Measurements from ENCODE around the gene PUDP.
"Not testable (repeated sequence)": the region's sequence is repeated elsewhere in the genome, so short reads cannot be mapped to it uniquely, and the experiment has no call there.

Gene PUDP

DNA sequence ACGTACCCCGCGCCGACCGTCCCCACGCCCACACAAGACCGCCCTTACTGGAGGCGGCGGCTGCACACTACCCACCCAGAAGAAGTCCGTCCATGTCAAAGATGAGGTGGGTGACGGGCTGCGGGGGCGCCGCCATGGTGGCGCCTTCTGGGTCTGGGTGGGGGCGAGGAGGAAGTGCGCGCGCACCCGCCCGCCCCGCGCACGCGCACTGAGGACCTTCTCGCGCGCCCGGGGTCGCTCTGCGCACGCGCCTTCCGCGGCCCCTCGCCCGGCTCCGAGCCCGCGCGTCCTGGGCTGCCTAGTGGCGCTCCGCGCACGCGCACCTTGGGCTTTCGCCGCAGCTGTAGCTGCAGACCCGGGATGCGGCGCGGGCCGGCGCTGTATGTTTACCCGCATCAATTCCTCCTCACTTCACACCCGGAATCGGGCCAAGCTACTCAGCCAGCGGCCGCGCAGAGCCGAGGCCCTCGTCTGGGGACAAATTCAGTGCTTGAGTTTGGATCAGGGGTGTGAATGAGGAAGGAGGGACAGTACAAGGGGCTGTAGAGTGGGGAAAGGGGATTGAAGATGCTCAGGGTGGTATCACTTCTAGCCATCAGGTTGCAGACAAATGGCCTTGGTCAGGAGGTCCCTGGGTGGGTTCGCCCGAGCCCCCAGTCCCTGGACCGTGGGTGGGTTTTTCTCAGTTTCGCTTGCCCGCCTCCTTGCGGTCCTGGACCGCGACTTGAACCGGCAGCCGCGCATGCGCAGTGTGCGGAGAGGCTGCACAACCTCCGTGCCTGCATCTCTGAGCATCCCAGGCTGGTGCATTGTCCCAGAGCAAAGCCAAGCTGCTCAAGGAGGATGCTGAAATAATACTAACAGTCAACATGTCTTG lies at the start of gene PUDP:
PUDP (minus strand) TSS at position 176 of the 877 bp plus-strand sequence; CDS start at position 136, 40 bp downstream.
- DNase-seq: peak; percentile 76

DNA sequence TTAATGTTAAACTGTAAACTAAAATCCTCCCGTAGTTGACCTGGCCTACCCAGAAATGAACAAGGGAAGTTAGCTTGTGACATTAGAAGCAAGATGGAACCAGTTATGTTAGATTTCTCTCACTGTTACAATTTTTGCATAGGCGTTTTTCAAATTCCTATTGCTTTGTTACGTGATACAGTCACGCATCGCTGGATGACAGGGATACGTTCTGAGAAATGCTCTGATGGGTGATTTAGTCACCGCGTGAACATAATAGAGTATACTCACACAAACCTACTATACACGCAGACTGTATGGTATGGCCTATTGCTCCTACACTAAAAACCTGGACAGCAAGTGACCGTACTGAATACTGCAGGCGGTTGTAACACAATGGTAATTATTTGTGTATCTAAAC lies 46.7 kb upstream of the PUDP start:
- DNase-seq: no peak

DNA sequence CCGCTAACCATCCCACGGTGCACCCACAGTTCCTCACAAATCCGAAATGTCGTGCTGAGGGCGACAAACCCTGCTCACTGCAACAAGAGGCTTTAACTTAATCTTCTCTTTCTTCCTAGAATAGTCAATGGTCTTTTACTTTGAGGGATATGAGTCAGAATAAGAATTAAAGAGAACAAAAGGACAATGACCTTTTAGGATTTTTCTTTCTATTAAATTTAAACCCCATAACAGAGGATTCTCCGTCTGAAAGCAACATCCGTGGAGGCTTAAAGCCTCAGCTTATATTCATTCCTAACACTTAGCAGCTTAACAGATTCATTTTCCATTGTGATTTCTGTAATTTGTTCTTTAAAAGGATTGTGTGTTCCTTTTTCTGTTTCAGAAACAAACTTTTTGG lies 44.9 kb upstream of the PUDP start:
- no peak for DNase-seq

DNA sequence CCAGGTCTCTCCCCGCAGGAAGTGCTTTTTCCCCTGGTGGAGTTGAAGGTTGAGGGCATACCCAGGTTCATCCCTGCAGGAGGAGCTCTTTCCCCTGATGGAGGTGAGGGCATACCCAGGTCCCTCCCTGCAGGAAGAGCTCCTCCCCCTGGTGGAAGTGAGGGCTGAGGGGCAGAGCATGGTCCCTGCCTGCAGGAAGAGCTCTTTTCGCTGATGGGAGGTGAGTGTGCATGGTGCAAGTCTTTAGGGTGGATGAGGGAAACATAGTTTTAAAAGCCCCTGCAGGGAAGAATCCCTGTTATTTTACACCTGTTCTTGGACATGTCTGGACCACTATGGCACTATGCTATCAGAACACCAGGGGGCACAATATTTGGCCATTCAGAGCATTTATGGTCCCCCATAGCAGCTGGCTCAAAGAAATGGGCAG lies 43.7 kb upstream of the PUDP start:
- no peak for DNase-seq

DNA sequence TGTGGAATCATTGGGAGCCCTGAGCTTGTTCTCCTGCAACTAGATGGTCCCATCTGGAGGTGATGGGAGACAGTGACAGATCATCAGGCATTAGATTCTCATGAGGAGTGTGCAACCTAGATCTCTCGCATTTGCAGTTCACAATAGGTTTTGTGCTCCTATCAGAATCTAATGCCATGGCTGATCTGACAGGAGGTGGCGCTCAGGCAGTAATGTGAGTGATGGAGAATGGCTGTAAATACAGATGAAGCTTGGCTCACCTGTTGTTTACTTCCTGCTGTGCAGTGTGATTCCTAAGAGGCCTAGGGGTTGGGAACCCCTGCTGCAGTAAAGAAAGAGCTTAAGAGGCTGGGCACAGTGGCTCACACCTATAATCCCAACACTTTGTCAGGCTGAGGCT lies 42.2 kb upstream of the PUDP start:
- no peak for DNase-seq

DNA sequence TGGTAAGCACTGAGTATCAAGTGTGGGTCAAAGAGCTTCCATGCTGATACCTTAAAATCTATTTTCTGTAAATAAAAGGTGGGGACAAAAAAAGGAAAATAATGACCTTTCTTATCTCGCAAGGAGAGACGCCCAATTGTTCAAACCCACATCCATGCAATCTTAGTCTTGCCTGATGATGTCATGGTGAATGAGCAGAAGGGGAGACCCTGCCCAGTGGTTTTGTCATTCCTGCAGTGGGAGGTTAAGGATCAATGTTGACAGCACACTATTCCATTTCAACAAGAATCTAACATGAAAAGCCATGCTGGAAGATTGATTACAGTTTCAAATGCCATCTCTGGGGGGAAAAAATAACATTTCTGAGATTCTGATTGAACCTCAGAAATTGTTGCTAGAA lies 40.7 kb upstream of the PUDP start:
- DNase-seq: no peak

DNA sequence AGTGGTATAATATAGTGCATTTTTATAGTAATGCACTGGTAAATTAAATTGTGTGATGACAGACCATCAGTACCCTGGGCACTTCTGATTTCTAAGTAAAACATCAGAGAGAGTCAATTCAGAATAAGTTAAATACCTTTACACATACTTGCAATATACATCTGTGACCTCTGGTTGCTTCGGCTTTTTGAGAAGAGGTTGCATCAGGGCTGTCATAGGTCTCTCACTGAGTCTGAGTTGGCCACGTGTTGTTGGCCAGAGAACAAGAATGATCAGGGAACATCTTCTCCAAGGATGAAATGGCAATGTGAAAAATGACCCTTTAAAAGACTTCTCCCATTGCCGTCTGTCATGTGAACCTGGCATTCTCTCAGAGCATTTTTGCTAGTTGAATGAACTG lies 36.9 kb upstream of the PUDP start:
- no peak for DNase-seq

DNA sequence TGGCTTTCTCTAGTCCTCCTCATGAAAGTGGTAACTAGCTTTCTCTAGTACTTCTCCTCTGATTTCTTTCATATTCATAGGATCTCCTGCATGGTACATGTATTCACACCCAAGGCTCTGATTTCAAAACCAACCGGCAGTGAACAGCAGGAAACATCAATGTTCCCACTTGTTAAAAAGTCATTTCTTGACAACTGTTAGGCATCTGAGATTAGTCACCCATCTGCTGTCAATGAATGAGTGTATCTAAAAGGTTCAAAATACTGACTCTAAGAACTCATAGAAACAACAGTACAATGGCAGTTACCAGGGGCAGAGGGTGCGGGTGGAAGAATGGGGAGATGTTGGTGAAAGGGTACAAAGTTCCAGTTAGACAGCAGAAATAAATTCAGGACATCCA lies 31.5 kb upstream of the PUDP start:
- DNase-seq: no peak

DNA sequence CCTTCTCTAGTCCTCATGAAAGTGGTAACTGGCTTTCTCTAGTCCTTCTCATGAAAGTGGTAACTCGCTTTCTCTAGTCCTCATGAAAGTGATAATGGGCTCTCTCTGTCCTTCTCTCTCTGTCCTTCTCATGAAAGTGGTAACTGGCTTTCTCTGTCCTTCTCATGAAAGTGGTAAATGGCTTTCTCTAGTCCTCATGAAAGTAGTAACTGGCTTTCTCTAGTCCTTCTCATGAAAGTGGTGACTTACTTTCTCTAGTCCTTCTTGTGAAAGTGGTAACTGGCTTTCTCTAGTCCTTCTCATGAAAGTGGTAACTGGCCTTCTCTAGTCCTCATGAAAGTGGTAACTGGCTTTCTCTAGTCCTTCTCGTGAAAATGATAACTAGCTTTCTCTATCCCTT lies 30.9 kb upstream of the PUDP start:
- not testable (repeated sequence) for DNase-seq

DNA sequence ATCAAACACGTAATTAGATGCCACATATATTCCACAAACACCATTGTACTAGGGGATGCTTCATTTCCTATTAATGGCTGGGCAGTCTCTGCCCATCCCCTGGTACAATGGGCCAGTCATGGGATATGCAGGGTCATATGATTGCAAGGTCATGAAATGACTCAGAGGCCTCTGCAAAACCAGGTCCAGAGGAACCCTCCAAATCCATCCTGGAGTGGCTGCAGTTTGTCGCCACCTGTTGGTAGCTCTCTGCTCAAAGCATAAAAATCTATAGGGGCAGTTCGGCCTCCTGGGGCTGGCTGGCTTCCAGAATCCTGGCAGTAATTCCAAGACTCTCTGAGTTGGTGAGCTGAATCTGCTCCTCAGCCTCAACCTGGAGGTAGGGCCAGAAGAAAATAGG lies 22.9 kb upstream of the PUDP start:
- DNase-seq: peak; percentile 34

DNA sequence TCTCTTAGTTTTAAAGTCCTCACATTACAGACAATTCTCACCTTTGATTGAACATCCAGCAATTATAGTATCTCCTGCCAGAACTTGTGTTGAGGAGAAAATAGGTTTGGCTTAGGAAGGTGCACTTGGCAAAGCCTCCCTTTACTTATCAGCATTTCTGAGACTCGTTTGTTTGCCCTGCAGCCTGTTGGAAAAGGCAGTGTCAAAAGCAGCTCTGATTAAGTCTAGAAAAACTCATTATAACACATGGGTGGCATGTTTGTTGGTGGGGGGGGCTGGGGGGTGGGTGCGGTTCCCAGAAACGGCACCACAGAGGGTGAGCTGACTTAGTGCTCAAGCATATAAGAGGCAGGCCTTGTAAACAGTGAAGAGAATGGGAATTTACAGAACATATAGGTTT lies 21.7 kb upstream of the PUDP start:
- no peak for DNase-seq

DNA sequence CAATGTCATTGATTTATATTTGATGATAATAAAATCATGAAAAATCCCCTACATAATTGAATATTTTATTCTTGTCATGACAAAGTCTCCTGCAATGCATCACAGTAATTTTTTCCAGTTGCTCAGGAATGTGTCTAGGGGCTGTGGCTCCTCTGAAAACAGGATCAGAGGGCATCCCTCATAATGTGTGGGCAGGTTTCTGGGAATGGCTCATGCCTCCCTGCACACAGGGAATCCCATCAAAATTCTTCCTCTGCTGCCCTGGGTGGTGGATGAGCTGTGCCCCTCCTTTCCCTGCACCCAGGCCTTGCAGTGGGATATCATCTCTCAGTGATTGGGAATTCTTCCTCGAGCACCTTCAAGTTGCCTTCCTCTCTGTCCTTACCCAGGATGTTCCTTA lies 20.4 kb upstream of the PUDP start:
- no peak for DNase-seq

DNA sequence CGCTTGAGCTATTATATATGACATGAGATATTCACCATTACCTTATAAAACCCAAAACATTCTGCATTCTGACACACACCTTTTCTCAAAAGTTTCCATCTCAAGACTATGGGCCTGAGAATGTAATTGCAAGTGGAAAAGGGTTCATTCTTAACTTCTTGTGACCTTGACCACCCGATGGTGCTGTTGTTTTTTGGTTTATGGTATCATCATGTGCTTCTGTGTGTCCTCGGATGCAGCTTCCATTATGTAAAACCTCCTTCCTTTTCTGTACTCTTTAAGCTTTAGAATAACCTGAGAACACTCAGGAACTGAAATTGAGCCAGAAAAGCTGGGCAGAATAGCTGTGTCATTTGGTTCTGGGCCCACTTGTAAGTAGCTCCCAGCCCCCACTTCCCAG lies 16.2 kb upstream of the PUDP start:
- DNase-seq: no peak

DNA sequence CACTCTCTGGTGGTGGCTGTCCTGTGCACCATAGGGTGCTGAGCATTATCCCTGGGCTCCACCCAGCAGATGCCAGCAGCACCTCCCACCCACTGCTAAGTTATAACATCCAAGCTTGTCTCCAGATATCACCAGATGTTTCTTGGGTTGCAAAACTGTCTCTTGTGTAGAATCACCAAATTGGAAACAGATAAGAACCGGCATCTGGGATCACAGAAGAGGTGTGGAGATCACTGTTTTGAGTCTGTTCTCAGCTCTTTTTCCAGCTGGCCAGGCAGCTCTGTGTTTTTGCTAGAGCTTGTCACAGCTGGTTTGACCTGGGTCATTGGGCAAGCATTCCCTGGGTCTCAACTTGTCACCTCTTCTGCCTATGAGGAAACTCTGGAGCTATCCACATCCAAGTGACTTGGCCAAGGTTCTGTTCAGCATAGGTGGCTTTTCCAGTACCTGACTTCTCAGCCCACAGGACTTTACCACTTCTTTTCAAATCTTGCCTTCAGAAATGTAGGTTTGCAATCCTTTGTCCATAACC lies 15.3 kb upstream of the PUDP start:
- no peak for DNase-seq

DNA sequence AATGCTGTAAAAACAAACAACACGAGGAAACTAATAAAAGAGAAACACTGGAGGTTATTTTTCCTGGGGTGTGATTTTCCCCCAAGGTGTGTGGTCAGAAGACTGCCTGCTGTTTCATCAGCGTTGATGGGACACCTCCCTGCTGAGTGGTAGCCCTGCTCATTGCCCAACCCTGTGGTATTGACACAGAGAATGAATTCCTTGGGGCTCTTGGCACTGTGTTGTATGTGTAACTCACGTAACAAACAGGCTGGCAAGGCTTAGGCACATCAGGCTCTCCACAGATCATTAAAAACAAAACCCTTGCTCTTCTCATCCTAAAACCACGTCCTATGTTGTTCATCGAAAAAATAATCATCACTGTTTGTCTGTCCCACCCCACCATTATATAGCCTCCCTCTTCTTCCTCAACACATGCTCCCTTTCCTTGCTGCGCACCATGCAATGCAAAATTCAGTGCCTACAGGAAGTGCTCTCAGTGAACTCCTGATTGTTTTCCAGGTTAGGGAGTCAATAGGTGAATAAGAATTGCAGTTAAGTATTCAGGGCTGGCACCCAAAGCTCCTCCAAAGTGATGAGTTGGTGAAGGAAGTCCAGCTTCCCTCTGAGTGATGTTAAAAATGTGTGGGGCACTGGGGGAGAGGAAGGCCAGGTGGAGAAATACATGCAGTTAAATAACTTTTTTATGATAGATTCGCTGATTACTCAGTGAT lies 11.4 kb upstream of the PUDP start:
- no peak for DNase-seq

DNA sequence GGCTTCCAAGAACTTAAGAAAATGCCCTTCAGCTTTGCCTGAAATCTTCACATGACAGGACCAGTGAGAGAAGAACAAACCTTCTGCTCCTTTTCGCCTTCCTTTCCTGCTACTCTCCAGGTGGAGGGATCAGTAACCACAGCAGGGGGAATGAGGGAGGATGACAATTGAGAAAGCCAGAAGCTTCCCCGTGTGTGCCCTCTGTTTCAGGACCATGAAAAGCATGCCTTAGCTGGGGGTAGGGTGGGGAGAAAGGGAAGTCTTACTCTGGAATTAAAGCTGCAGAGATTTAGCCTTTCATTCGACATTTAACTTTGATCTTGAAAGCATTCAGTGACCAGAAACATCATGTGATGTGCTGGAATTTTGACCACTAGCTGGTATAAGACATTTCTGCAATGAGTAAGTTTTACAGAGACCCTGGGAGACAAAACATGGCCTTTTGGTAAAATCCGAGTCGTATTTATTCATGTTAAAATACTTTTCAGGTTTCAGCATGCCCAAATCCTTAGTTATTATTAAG lies 10.6 kb upstream of the PUDP start:
- DNase-seq: no peak

DNA sequence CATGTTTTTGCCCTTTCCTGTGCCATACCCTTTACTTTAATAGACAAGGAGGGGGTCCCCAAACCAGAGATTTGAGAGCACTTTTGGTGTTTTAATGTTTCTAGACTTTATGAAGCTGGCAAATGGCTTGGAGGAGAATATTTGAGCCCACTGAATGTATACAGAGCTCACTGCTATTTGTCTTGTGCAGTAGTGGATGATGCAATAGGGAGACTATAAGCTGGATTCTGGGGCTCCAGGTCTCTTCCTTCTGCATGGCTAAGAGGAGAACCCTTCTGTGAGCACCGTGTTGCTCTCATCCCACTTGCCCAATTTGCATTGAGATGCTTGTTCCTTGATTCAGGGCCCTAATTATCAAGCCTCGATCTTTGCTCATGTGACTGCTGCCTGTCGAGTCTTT lies 8.9 kb upstream of the PUDP start:
- no peak for DNase-seq

DNA sequence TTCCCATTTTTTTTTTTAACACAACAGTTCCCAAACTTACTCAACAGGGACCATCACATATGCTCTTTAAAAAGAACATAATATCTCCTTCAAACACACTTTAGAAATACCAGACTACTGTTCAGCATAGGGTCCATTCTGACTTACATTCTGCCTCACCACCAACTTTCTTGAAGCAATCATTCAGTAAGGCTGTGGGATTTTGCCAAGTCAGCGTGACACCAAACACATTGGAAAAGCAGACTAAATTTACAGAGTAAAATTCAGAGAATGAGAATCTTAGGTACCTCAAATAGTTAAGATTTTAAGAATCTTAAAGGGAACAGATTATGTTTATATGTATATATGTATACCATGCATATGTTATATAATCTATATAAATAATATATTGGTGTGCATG lies 7.2 kb upstream of the PUDP start:
- no peak for DNase-seq

DNA sequence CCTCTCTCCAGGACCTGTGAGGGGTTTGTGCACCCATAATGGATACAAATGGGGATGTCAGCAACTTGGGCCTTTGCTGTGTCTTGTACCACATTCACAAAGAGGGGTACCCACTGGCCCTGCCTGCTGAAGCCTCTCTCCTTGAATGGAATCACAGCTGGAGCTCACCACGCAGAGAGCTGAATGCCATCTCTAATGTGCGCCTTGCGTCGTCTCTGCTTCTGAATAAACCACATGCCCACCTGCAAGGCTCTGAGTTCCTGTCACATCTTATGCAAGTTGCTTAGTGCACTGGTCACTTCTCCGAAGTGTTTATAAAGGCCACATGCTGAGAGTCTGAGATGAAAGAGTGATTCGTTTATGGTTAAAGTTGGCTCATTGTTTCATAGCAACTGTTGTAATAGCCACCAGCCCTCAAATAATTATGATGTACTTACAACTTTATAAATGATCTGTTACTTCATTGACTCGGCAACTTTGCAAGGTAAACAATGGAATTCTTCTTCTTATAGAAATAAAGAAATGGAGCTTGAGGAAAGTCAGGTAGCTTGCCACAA lies 6.2 kb upstream of the PUDP start:
- DNase-seq: no peak

DNA sequence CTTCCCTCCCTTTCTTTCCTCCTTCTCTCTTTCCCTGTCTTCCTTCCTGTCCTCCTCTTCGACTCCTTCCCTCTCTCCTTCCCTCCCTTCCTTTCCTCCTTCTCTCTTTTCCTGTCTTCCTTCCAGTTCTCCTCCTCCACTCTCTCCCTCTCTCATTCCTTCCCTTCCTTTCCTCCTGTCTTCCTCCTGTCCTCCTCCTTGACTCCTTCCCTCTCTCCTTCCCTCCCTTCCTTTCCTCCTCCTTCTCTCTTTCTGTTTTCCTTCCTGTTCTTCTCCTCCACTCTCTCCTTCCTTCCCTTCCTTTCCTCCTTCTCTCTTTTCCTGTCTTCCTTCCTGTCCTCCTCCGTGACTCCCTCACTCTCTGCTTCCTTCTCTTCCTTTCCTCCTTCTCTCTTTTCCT lies 5.3 kb upstream of the PUDP start:
- DNase-seq: no peak

DNA sequence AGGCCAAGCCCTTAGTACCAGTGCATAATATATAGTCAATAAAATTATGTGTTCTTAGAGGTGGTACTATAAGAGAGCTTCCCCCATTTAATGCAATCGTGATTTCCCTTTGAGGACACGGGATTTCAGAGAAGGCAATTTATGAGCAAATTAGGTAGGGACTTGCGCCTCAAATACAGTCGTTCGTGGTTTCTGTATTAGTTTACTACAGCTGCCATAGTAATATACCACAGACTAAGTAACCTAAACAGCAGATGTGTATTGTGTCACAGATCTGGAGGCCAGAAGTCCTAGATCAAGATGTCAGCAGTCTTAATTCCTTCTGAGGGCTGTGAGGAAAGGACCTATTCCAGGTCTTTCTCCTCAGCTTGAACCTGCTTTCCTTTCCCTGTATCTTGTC lies 1.5 kb upstream of the PUDP start:
- DNase-seq: no peak

DNA sequence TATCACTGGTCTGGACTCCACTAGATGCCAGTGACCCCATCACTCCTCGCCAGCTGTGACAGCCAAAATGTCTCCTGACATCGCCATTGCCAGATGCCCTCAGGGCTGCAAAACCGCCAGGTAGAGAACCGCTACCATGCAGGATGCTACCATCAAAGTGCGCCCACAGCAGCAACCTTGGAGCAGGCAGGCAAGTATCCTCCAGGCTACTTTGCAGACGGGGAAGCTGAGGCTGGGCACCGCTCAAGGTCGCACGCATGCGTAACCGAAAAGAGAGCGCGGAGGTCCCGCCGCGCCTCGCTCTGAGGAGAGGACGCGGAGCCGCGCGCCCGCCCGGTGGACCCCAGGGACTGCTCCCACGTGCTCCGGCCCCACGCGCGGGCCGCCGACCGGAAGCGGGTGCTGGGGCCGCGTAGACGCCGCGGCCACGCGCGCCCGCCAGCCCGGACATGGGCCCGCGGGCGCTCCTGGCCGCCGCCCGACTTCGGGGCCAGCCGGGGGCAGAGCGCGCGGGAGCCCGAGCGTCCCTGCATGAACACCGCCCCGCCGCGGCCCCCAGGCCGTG lies 458 bp downstream of the PUDP start, which contains the start of gene STS:
STS (plus strand) TSS at position 300 of the 565 bp plus-strand sequence. CDS start 105,488 bp downstream, outside the sequence.
- peak; percentile 13 for DNase-seq
